NCI-H1105 (cell line): Measurements from ENCODE around the gene TRAPPC12.
"Not testable (repeated sequence)": the region's sequence is repeated elsewhere in the genome, so short reads cannot be mapped to it uniquely, and the experiment has no call there.

Experiments used
- DNase-seq: peaks from one replicate; lab custom pipeline; 2025; lab: John Stamatoyannopoulos, UW

Gene TRAPPC12

GRCh38 chr2:3432693-3433338, 53.3 kb downstream of the TRAPPC12 start:
- no peak for DNase-seq

DNA sequence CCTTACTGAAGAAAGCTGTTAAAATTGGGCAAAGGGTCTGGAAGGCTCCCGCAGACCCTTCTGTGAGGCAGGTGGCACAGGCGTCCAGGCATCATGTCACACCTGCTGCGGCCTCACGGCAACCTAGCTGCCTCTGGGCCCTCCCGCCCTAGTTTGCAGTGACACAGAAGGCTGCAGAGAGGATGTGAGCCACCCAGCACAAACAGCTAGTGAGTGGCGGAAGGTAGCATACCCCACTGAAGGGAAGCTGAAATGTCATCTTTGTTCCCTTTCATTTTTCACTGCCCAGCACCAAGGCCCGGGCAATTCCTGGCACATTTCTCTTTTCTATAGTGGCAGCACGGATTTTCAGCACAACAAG, 53.8 kb downstream of the TRAPPC12 start:
- DNase-seq = no peak

DNA sequence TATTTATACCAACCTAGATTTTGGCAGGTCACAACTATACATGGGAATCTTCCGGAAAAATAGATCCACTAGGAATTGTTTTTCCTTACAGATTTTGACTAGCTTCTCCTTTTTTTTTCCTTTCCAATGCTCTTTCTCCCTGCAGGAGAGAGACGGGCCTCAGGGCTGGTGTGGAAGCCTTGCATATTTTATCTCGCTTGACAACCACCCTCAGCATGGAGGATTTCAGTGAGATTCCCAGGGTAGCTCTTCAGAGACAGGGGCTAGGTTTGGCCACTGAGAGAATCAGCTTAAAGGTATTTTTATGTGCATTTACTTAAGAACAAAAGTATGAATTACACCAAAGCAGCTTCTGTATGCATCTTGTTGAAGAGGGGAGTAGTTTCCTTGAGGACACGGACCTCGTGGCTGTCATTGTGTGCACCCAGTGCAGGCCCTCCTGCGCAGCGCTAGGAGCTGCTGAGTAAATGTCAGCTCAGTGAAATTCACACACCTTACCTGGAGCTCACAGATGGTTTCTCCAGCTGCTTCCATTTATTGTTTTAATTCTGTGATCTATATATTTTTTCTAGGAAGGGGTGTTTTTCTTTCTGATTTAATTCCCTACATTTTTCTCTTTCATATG, 54.4 kb downstream of the TRAPPC12 start:
- no peak for DNase-seq

- no peak for DNase-seq
Measured at GRCh38 chr2:3434654-3435053, 55.2 kb downstream of the TRAPPC12 start.

- DNase-seq = peak; percentile 28
Measured at GRCh38 chr2:3435445-3435844, 56.0 kb downstream of the TRAPPC12 start.

DNA sequence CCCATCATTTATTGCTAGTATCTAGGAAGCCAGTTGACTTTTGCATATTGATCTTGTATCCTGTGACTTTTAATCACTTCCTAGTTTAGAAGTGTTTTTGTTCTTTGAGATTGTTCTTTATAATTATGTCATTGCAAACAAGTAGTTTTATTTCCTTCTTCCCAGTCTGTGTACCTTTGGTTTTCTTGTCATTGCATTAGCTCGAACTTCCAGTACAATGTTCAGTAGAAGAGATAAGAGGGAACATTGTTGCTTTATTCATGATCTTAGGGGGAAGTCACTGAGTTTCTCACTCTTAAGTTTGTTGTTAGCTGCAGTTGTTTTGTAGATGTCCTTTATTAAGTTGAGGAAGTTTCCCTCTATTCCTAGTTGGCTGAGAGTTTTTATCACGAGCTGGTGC, 61.0 kb downstream of the TRAPPC12 start:
- no peak for DNase-seq

GRCh38 chr2:3441465-3441864, 62.0 kb downstream of the TRAPPC12 start:
- no peak for DNase-seq

DNA sequence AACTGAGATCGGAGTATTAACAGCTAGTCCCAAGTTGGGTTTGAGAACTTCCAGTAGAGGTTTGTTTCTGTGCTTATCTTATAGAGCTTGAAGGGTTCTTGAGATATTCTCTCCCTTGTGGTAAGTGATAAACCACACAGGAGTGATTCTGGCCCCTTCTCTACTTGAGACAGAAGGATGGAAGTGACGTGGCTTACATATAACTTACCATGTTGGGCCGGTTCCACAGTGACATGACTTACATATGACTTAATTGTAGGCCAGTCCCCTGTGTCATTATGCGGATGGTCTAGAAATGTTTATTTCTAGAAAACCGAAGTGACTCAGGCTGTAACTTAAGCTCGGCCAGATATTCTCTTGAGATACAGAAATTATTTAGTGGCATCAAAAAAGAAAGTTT, 62.7 kb downstream of the TRAPPC12 start:
- DNase-seq = no peak

- DNase-seq = no peak
Measured at GRCh38 chr2:3443083-3443482, 63.6 kb downstream of the TRAPPC12 start.

GRCh38 chr2:3443506-3444084, 64.1 kb downstream of the TRAPPC12 start:
- DNase-seq = no peak

DNA sequence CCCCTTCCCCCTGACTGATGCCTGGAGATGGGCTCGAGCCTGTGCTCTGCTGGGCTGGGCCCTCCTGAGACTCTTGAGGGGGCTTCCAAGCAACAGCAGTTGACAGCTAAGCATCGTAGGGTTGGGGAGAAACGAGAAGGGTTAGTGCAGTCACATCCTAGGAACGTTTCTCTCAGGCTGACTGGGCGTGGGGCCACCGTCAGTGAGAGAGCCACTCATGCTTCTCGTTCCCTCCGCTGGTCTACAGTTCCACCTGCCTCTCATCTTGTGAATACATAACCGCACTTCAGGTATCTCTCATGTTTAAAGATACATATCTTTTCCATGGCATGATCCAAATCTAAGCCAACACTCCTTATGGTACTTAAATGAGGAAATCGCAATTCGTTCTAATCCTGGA, 66.4 kb downstream of the TRAPPC12 start:
- no peak for DNase-seq

- no peak for DNase-seq
Measured at GRCh38 chr2:3446381-3446780, 66.9 kb downstream of the TRAPPC12 start.

DNA sequence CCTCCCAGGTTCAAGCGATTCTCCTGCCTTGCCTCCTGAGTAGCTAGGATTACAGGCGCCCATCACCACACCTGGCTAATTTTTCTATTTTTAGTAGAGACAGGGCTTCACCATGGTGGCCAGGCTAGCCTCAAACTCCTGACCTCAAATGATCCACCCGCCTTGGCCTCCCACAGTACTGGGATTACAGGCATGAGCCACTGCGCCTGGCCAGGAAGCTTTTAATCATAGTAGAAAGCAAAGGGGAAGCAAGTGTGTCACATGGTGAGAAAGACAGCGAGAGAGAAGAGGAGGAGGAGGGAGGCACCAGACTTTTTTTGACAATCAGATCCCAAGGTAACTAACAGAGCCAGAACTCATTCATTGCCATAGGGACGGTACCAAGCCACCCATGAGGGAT, 67.7 kb downstream of the TRAPPC12 start:
- not testable (repeated sequence) for DNase-seq

DNA sequence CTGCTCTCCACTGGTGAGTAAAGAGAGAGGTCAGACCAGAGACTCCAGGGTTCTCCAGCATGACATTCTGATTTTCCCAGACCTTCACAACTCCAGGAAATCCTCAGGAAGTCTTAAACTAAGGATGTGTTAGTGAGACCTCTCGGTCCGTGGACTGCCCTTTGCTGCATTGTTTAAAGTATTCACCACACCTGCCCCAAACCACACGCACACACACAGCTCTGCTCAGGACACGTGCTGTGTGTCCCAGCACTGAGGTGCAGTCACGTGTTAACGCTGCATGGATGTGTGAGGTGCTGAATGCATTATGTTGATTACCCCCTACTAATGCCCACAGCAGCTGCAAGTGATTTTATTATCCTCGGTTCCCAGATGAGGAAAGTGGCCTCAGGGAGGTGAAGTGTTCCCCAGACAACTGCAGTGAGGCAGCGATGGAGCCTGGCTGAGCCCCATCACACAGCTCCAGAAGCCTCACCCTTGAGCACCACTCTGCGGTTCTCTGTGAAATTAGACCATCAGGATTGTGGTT, 68.4 kb downstream of the TRAPPC12 start:
- no peak for DNase-seq

- not testable (repeated sequence) for DNase-seq
Measured at GRCh38 chr2:3448441-3448911, 69.0 kb downstream of the TRAPPC12 start.

- DNase-seq = no peak
Measured at GRCh38 chr2:3449086-3449485, 69.6 kb downstream of the TRAPPC12 start.

DNA sequence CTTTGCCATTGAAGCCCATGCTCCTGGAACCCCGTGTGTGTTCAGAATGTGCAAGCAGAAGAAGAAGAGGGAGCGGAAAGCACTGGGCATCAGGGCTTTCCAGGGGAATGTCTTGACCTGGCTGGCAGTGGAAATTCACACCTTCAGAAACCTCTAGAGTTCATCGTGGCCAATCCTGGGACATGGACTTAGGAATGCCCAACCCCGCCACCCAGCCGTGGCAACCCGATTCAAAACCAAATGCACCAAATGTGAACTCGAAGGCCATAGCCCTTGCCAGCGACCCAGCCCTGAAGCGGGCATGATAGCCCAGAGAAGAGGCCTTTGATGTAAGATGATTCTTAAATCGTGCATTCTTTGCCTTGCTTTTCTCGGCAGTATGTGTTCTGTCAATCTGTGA, 70.4 kb downstream of the TRAPPC12 start:
- DNase-seq = no peak

GRCh38 chr2:3450385-3451010, 71.0 kb downstream of the TRAPPC12 start:
- peak; percentile 66 for DNase-seq

DNA sequence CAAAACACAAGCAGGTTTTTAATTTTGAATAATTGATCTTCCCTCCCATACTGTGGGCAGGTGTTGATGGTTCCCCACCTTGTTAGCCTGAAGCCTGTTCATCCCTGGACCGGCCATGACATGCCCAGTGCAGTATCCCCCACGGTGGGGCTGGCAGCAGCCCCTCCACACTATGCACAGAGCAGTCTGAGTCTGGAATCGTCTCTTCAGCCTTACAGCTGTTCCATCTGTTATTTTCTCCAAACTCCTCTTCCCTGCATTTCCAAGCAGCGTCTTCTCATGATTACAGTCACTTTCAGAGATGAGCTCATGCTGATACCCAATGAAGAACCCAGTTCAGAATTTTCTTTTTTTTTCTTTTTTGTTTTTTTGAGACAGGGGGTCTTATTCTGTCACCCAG, 71.7 kb downstream of the TRAPPC12 start:
- peak; percentile 73 for DNase-seq

- no peak for DNase-seq
Measured at GRCh38 chr2:3451926-3452671, 72.6 kb downstream of the TRAPPC12 start.

GRCh38 chr2:3453190-3453999, 73.9 kb downstream of the TRAPPC12 start:
- DNase-seq = no peak
